ENCODE data around the gene ADAMTS18. TPM values are rescaled to one million over a fixed set of nuclear protein-coding genes. Genes with fewer than 3 reads are reported as not detected.
"Not testable (repeated sequence)": the region's sequence is repeated elsewhere in the genome, so short reads cannot be mapped to it uniquely, and the experiment has no call there.

The ADAMTS18 gene
- total RNA-seq, 1 donor from 2014 or later: 0.98 TPM

- no peak for DNase-seq (ENCODE audit: low read depth)
- no peak for TF ChIP-seq CTCF (conservative IDR thresholded peaks at IDR 0.05; ENCODE audit: low read depth, low read length)
- no peak overlapping the region for H3K4me3 ChIP-seq (ENCODE audit: low read depth, low read length)
Observed at GRCh38 chr16:77468831-77469230, 34.0 kb upstream of the ADAMTS18 start.

- no peak for DNase-seq (ENCODE audit: low read depth)
- no peak for TF ChIP-seq CTCF (conservative IDR thresholded peaks at IDR 0.05; ENCODE audit: low read depth, low read length)
- H3K4me3 ChIP-seq (ENCODE audit: low read depth, low read length): no peak overlapping the region
Observed at GRCh38 chr16:77467821-77468335, 33.0 kb upstream of the ADAMTS18 start.

GRCh38 chr16:77463659-77464058 lies 28.8 kb upstream of the ADAMTS18 start:
- DNase-seq (ENCODE audit: low read depth); H3K4me3 ChIP-seq (ENCODE audit: low read depth, low read length): not testable (repeated sequence)

GRCh38 chr16:77462894-77463293 lies 28.1 kb upstream of the ADAMTS18 start:
- no peak for DNase-seq (ENCODE audit: low read depth)
- H3K4me3 ChIP-seq (ENCODE audit: low read depth, low read length): no peak overlapping the region
- TF ChIP-seq CTCF (conservative IDR thresholded peaks at IDR 0.05; ENCODE audit: low read depth, low read length): no peak

- DNase-seq (ENCODE audit: low read depth): no peak
- H3K4me3 ChIP-seq (ENCODE audit: low read depth, low read length): no peak overlapping the region
Observed at GRCh38 chr16:77459534-77460254, 24.9 kb upstream of the ADAMTS18 start.

GRCh38 chr16:77457046-77457445 lies 22.2 kb upstream of the ADAMTS18 start:
- no peak for DNase-seq (ENCODE audit: low read depth)
- no peak overlapping the region for H3K4me3 ChIP-seq (ENCODE audit: low read depth, low read length)
- TF ChIP-seq CTCF (conservative IDR thresholded peaks at IDR 0.05; ENCODE audit: low read depth, low read length): no peak

More at GRCh38 chr16:77459534-77460254, 24.9 kb upstream of the ADAMTS18 start:
- no peak for TF ChIP-seq CTCF (conservative IDR thresholded peaks at IDR 0.05; ENCODE audit: low read depth, low read length)

GRCh38 chr16:77452243-77452642 lies 17.4 kb upstream of the ADAMTS18 start:
- H3K4me3 ChIP-seq (ENCODE audit: low read depth, low read length): no peak overlapping the region
- TF ChIP-seq CTCF (conservative IDR thresholded peaks at IDR 0.05; ENCODE audit: low read depth, low read length): no peak
- no peak for DNase-seq (ENCODE audit: low read depth)

All from epithelial cell of proximal tubule (primary cell).